DOHH2 (cell line): Measurements from ENCODE around the gene RBP2.

Experiments
- H3F3A ChIP-seq: fragments of 200-600 bp; sonication (generic), shearing (Covaris generic); 2 replicates; pipeline ENCODE4 v1.6.0; 2016; ENCODE audit warnings: antibody characterized with exemption, mild to moderate bottlenecking; ENCODE audit not compliant: control insufficient read depth, insufficient read depth
- H3K27ac ChIP-seq: fragments of 200-600 bp; sonication (generic); 2 replicates; pipeline ENCODE4 v1.5.1; 2014; ENCODE audit warnings: low read depth, mild to moderate bottlenecking, low read length, moderate library complexity
- H3K27me3 ChIP-seq: fragments of 200-600 bp; sonication (generic); 2 replicates; pipeline ENCODE4 v1.6.1; 2014; ENCODE audit warnings: mild to moderate bottlenecking, low read length, mixed read lengths; ENCODE audit not compliant: control insufficient read depth
- H3K36me3 ChIP-seq: fragments of 200-600 bp; sonication (generic); 2 replicates; pipeline ENCODE4 v1.6.1; 2014; ENCODE audit warnings: mild to moderate bottlenecking, low read length, moderate library complexity, mixed read lengths; ENCODE audit not compliant: control insufficient read depth
- H3K4me1 ChIP-seq: fragments of 200-600 bp; sonication (generic); 2 replicates; pipeline ENCODE4 v1.6.1; 2014; ENCODE audit warnings: mild to moderate bottlenecking, low read length, mixed read lengths; ENCODE audit not compliant: control insufficient read depth
- H3K4me2 ChIP-seq: fragments of 200-600 bp; sonication (generic); 2 replicates; pipeline ENCODE4 v1.6.0; 2014; ENCODE audit warnings: mild to moderate bottlenecking, low read length, moderate library complexity
- H3K4me3 ChIP-seq: fragments of 200-600 bp; sonication (generic); 2 replicates; pipeline ENCODE4 v1.5.1; 2014; ENCODE audit warnings: mild to moderate bottlenecking, low read length, mixed read lengths
- H3K79me2 ChIP-seq: fragments of 200-600 bp; sonication (generic); 2 replicates; pipeline ENCODE4 v1.6.1; 2014; ENCODE audit warnings: mild to moderate bottlenecking, low read length, mixed read lengths; ENCODE audit not compliant: control insufficient read depth
- H3K9me2 ChIP-seq: fragments of 200-600 bp; sonication (generic); replicated peaks from 2 replicates; pipeline ENCODE4 v1.6.1; 2014; ENCODE audit warnings: mild to moderate bottlenecking, low read length, mixed read lengths; ENCODE audit not compliant: control insufficient read depth
- H3K9me3 ChIP-seq: fragments of 200-600 bp; sonication (generic); 2 replicates; pipeline ENCODE4 v1.6.1; 2014; ENCODE audit warnings: antibody characterized with exemption, low read length, mixed read lengths; ENCODE audit not compliant: control insufficient read depth, insufficient read depth
- H4K20me1 ChIP-seq: fragments of 200-600 bp; sonication (generic); 2 replicates; pipeline ENCODE4 v1.6.0; 2014; ENCODE audit warnings: low read depth, mild to moderate bottlenecking, antibody characterized with exemption, low read length, moderate library complexity; ENCODE audit not compliant: control insufficient read depth, insufficient read depth
- EZH2phosphoT487 ChIP-seq: fragments of 200-600 bp; sonication (generic); IDR thresholded peaks from 2 replicates; pipeline ENCODE4 v1.6.1; 2017; ENCODE audit warnings: borderline replicate concordance, mild to moderate bottlenecking, antibody characterized with exemption, low read length, moderate library complexity, mixed read lengths
- TF ChIP-seq, protein P1 (sequence below): fragments of 200-600 bp; sonication (generic); IDR thresholded peaks from one replicate; pipeline ENCODE4 v1.5.1; 2014; ENCODE audit warnings: antibody characterized with exemption, mild to moderate bottlenecking, low read depth, low read length; ENCODE audit not compliant: poor library complexity, severe bottlenecking

RBP2 gene

DNA sequence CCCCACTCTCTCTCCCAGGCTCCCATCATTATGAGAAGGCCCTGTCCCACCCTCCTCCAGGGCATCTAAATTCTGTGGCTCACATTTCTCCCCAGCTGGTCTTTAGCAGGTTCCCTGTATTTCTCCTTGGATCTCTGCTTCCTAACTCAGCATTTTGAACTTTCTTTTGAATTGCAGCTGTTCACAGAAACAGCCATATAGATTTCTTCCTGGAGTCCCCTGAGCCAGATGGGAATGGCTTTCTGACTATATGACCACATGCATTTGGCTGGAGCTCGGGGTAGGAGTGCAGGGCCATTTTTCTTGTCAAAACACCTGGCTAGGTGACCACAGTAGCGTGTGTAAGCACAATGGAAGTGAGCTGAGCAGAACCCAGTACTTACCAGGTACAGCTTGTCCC, 22.0 kb downstream of the RBP2 start:
- H3K79me2 ChIP-seq, result no peaks in the 10 kb centered on the region
- no peaks in the 10 kb centered on the region for H3K4me1 ChIP-seq
- no peak overlapping the region for H3K4me3 ChIP-seq
- H4K20me1 ChIP-seq, result no peaks in the 10 kb centered on the region
- no peak overlapping the region for H3K4me2 ChIP-seq
- H3K27ac ChIP-seq, result no peak overlapping the region
- no peaks in the 10 kb centered on the region for H3F3A ChIP-seq
- no peaks in the 10 kb centered on the region for H3K36me3 ChIP-seq
- no peaks in the 10 kb centered on the region for H3K27me3 ChIP-seq
- H3K9me3 ChIP-seq, result no peaks in the 10 kb centered on the region
- H3K9me2 ChIP-seq, result no peaks in the 10 kb centered on the region
- no peak for TF ChIP-seq EZH2phosphoT487
- TF ChIP-seq, protein P1, sequence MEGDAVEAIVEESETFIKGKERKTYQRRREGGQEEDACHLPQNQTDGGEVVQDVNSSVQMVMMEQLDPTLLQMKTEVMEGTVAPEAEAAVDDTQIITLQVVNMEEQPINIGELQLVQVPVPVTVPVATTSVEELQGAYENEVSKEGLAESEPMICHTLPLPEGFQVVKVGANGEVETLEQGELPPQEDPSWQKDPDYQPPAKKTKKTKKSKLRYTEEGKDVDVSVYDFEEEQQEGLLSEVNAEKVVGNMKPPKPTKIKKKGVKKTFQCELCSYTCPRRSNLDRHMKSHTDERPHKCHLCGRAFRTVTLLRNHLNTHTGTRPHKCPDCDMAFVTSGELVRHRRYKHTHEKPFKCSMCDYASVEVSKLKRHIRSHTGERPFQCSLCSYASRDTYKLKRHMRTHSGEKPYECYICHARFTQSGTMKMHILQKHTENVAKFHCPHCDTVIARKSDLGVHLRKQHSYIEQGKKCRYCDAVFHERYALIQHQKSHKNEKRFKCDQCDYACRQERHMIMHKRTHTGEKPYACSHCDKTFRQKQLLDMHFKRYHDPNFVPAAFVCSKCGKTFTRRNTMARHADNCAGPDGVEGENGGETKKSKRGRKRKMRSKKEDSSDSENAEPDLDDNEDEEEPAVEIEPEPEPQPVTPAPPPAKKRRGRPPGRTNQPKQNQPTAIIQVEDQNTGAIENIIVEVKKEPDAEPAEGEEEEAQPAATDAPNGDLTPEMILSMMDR, result no peak

DNA sequence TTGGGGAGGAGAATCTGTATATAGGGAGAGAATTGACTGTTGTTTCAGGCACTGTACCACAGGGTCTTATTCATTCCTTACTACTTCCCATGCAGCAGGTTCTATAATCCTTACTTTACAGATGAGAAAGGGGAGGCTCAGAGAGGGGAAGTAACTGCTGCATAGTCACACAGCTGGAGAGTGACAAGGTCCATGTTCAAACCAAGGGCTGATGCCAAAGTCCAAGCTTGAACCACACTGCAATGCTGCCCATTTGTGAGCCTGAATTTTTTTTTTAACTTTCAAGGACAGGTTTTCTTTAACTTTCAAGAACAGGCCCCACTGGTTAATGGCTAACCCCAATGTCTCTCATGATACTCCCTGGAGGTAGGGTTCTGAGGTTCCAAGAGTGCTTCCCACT, 26.2 kb downstream of the RBP2 start:
- Histone ChIP-seq H3K27me3 (no peaks in the 10 kb centered on the region), H3K4me1 (no peaks in the 10 kb centered on the region), H4K20me1 (no peaks in the 10 kb centered on the region), H3K4me3 (no peak overlapping the region), H3K36me3 (no peaks in the 10 kb centered on the region), H3K9me3 (no peaks in the 10 kb centered on the region), H3K79me2 (no peaks in the 10 kb centered on the region), H3K4me2 (no peak overlapping the region), H3K9me2 (no peaks in the 10 kb centered on the region), H3K27ac (no peak overlapping the region), H3F3A (no peaks in the 10 kb centered on the region)
- TF ChIP-seq, protein P1, result no peak
- TF ChIP-seq EZH2phosphoT487, result no peak

DNA sequence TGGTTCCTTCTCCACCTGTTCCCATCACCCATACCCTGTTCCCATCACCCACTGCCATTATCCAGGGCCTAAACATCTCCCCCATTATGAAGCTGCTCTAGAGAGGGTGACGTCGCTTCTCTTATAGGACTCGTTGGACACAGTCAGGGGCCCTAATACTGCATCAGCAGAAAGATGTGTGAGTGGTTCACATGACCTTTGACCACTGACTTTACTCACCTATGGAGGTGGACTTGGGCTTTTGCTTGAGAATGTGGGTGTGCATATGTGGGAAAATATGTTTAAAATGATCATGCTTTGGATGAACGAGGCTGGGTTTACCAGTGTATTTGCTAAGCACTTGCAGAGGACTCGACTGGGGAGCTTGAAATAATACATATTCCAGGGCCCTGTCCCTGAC, 26.8 kb downstream of the RBP2 start:
- no peaks in the 10 kb centered on the region for H3K9me2 ChIP-seq

More for the DNA sequence above, 26.8 kb downstream of the RBP2 start:
- Histone ChIP-seq H3K27me3 (no peaks in the 10 kb centered on the region), H3F3A (no peaks in the 10 kb centered on the region), H3K4me1 (no peaks in the 10 kb centered on the region), H3K4me3 (no peak overlapping the region), H4K20me1 (no peaks in the 10 kb centered on the region), H3K4me2 (no peak overlapping the region), H3K79me2 (no peaks in the 10 kb centered on the region), H3K36me3 (no peaks in the 10 kb centered on the region), H3K27ac (no peak overlapping the region), H3K9me3 (no peaks in the 10 kb centered on the region)
- TF ChIP-seq, protein P1, result no peak
- no peak for TF ChIP-seq EZH2phosphoT487
